Endothelial cell of umbilical vein (primary cell): ENCODE measurements around the gene GPAT3. TPM values are rescaled to one million over a fixed set of nuclear protein-coding genes. Genes with fewer than 3 reads are reported as not detected.

Experiments used
- BruUV-seq: library from RNA; stranded (reverse); fragments of 400-500 nt; replicated peaks from 2 replicates; lab custom pipeline; 2021; lab: Mats Ljungman, UMichigan
- CTCF ChIA-PET: fragments of 300-600, 350-600 bp; sonication (Branson Sonifier 250); formaldehyde crosslinking; loops from one replicate; lab custom pipeline; 2021; ENCODE audit warnings: antibody characterized with exemption, inconsistent platforms; lab: Charles Lee
- POLR2A ChIA-PET: fragments of 300-600, 350-600 bp; sonication (Branson Sonifier 250); formaldehyde crosslinking; loops from one replicate; lab custom pipeline; 2021; ENCODE audit warnings: antibody characterized with exemption, inconsistent platforms; lab: Charles Lee
- DNase-seq: peaks from one replicate; pipeline ENCODE4 v3.0.0-alpha.2; 2011; ENCODE audit warnings: low read depth, low spot score
- FAIRE-seq: peaks from 2 replicates; lab custom pipeline; 2011; peaks lifted over from hg19 to GRCh38; lab: Jason Lieb, UNC
- H2AFZ ChIP-seq: 2 replicates; pipeline ENCODE4 v1.6.0; 2012; ENCODE audit warnings: low read depth, low read length, control low read depth, inconsistent platforms
- H3K27ac ChIP-seq: 2 replicates; pipeline ENCODE4 v1.5.1; 2011; ENCODE audit warnings: low read depth, mild to moderate bottlenecking, control low read depth, low read length, moderate library complexity; ENCODE audit not compliant: insufficient read depth
- H3K27me3 ChIP-seq, 2 experiments: 2 replicates each; pipeline versions ENCODE4 v1.6.0 to v1.6.1; 2011; ENCODE audit warnings: low read length in 2 of 2, mixed read lengths in 1 of 2; ENCODE audit not compliant: control insufficient read depth in 2 of 2, insufficient read depth in 2 of 2
- H3K36me3 ChIP-seq, 2 experiments: 2 replicates in 1 of 2; 3 replicates in 1 of 2; pipeline ENCODE4 v1.5.1; 2011; ENCODE audit warnings: low read length in 2 of 2, mild to moderate bottlenecking in 1 of 2, moderate library complexity in 1 of 2; ENCODE audit not compliant: control insufficient read depth in 2 of 2, insufficient read depth in 2 of 2; ENCODE audit errors: extremely low read depth in 1 of 2
- H3K4me1 ChIP-seq: 3 replicates; pipeline ENCODE4 v1.5.1; 2011; ENCODE audit warnings: mild to moderate bottlenecking, low read length; ENCODE audit not compliant: control insufficient read depth, insufficient read depth; ENCODE audit errors: extremely low read depth
- H3K4me2 ChIP-seq: 2 replicates; pipeline ENCODE4 v1.6.1; 2011; ENCODE audit warnings: low read length, control low read depth, mixed read lengths; ENCODE audit not compliant: insufficient read depth
- H3K4me3 ChIP-seq, 3 experiments: fragments of 200-600 bp in 1 of 3; sonication (generic), shearing (Covaris generic) in 1 of 3; replicated peaks in 1 of 3; 2 replicates each; pipeline ENCODE4 v1.5.1; 2011 to 2016; ENCODE audit warnings: control low read depth in 3 of 3, low read length in 3 of 3, mild to moderate bottlenecking in 2 of 3, inconsistent platforms in 1 of 3, low read depth in 1 of 3, moderate library complexity in 1 of 3; ENCODE audit not compliant: insufficient read depth in 1 of 3
- H3K79me2 ChIP-seq: 2 replicates; pipeline ENCODE4 v1.6.0; 2012; ENCODE audit warnings: low read length, inconsistent platforms; ENCODE audit not compliant: control insufficient read depth, insufficient read depth
- H3K9ac ChIP-seq: replicated peaks from 2 replicates; pipeline ENCODE3; 2011; ENCODE audit warnings: low read length, control low read depth; ENCODE audit not compliant: insufficient read depth; ENCODE audit errors: extremely low read depth
- H3K9me1 ChIP-seq: replicated peaks from 3 replicates; pipeline ENCODE4 v1.6.0; 2011; ENCODE audit warnings: mild to moderate bottlenecking, low read length; ENCODE audit not compliant: control insufficient read depth, insufficient read depth; ENCODE audit errors: extremely low read depth
- H3K9me3 ChIP-seq: replicated peaks from 2 replicates; pipeline ENCODE4 v1.5.1; 2012; ENCODE audit warnings: low read length, inconsistent platforms; ENCODE audit not compliant: control insufficient read depth, insufficient read depth
- H4K20me1 ChIP-seq: replicated peaks from 2 replicates; pipeline ENCODE3; 2011; ENCODE audit warnings: mild to moderate bottlenecking, low read length; ENCODE audit not compliant: control insufficient read depth, insufficient read depth; ENCODE audit errors: extremely low read depth
- EZH2 ChIP-seq: IDR thresholded peaks from 2 replicates; pipeline ENCODE4 v1.6.1; 2012; ENCODE audit warnings: borderline replicate concordance, low read depth, mild to moderate bottlenecking, moderate library complexity, low read length, inconsistent platforms; ENCODE audit not compliant: severe bottlenecking
- FOS ChIP-seq: IDR thresholded peaks from 2 replicates; pipeline ENCODE4 v1.6.1; 2011; ENCODE audit warnings: mild to moderate bottlenecking, low read length, moderate library complexity, borderline replicate concordance; ENCODE audit not compliant: insufficient read depth
- GATA2 ChIP-seq: IDR thresholded peaks from 2 replicates; pipeline ENCODE4 v1.7.0; 2011; ENCODE audit warnings: low read depth, mild to moderate bottlenecking, moderate library complexity, mixed read lengths, low read length; ENCODE audit not compliant: insufficient read length, insufficient read depth
- JUN ChIP-seq: IDR thresholded peaks from 2 replicates; pipeline ENCODE4 v1.6.1; 2011; ENCODE audit warnings: borderline replicate concordance, low read depth; ENCODE audit not compliant: insufficient read length, insufficient read depth
- MYC ChIP-seq: IDR thresholded peaks from one replicate; pipeline ENCODE4 v1.6.1; 2011; ENCODE audit warnings: mild to moderate bottlenecking, low read depth, low read length
- POLR2A ChIP-seq: IDR thresholded peaks from 2 replicates; pipeline ENCODE4 v1.6.1; 2012; ENCODE audit warnings: low read depth, mild to moderate bottlenecking, control low read depth, low read length
- POLR2AphosphoS5 ChIP-seq: IDR thresholded peaks from 2 replicates; pipeline ENCODE4 v1.6.1; 2012; ENCODE audit warnings: low read depth, mild to moderate bottlenecking, control low read depth, low read length, moderate library complexity; ENCODE audit not compliant: insufficient read depth
- dilution Hi-C: fragments of 300-500 bp; cut with MboI; formaldehyde crosslinking; loops from one replicate; pipeline ENCODE4 v1.15.0; 2019; ENCODE audit warnings: low sequenced_read_pairs; ENCODE audit not compliant: extremely low pct_ligation_motif_present
- intact Hi-C: fragments of 100-400 bp; cut with micrococcal nuclease; formaldehyde crosslinking; loops from one replicate; pipeline ENCODE4 v1.10.0; 2022
- polyA plus RNA-seq, 4 experiments: library from polyadenylated mRNA; depleted of rRNA in 3 of 4; stranded (reverse) in 3 of 4; unstranded in 1 of 4; fragments of >200 nt; gene quantifications; 2 replicates each; pipeline versions ENCODE4 v1.2.1 to v1.2.3, GENCODE V29; 2011 to 2012; ENCODE audit warnings: missing spikeins in 1 of 4
- total RNA-seq: library from RNA; stranded (reverse); gene quantifications from 2 replicates; pipeline ENCODE4 v1.2.3, GENCODE V29; 2021
- TF ChIP-seq, protein P1 (sequence below), 2 donors: IDR thresholded peaks; 1 replicate in 1 of 2; 2 replicates in 1 of 2; pipeline ENCODE4 v1.5.1; 2011; ENCODE audit warnings: low read length in 2 of 2, mild to moderate bottlenecking in 2 of 2, moderate library complexity in 2 of 2, control low read depth in 1 of 2, inconsistent platforms in 1 of 2, low read depth in 1 of 2; ENCODE audit not compliant: insufficient read depth in 1 of 2; ENCODE audit errors: extremely low read depth in 1 of 2
- TF ChIP-seq, protein P2 (sequence below): IDR thresholded peaks from 2 replicates; pipeline ENCODE4 v1.6.1; 2011; ENCODE audit not compliant: insufficient read depth, insufficient read length

Gene GPAT3
- total and polyA plus RNA-seq, 2 donors (not counting 3 experiments of a cell fraction or from before 2014, with no cell fraction given) = 0.36 to 2.1 TPM

DNA sequence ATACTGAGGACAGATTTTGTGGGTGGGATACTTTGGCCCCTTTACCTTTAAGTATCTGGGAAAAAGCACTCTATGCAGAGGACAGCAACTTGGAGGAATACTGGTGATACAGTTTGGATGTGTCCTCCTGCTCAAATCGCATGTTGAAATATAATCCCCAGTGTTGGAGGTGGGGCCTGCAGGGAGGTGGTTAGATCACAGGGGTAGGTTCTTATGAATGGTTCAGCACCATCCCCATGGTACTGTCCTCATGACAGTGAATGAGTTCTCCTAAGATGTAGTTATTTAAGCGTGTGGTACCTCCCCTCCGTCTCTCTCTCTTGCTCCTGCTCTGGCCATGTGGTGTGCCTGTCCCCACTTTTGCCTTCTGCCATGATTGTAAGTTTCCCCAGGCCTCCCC is 24.6 kb downstream of the GPAT3 start:
- no peaks in the 10 kb centered on the region for H3K36me3 ChIP-seq
- H3K27me3 ChIP-seq = no peaks in the 10 kb centered on the region
- H3K9me3 ChIP-seq = no peaks in the 10 kb centered on the region
- H4K20me1 ChIP-seq = no peaks in the 10 kb centered on the region
- intact Hi-C loops = no loop called here
- TF ChIP-seq GATA2 (no peak), POLR2A (no peak), EZH2 (no peak), FOS (no peak), POLR2AphosphoS5 (no peak), JUN (no peak), MYC (no peak)
- TF ChIP-seq, protein P1, sequence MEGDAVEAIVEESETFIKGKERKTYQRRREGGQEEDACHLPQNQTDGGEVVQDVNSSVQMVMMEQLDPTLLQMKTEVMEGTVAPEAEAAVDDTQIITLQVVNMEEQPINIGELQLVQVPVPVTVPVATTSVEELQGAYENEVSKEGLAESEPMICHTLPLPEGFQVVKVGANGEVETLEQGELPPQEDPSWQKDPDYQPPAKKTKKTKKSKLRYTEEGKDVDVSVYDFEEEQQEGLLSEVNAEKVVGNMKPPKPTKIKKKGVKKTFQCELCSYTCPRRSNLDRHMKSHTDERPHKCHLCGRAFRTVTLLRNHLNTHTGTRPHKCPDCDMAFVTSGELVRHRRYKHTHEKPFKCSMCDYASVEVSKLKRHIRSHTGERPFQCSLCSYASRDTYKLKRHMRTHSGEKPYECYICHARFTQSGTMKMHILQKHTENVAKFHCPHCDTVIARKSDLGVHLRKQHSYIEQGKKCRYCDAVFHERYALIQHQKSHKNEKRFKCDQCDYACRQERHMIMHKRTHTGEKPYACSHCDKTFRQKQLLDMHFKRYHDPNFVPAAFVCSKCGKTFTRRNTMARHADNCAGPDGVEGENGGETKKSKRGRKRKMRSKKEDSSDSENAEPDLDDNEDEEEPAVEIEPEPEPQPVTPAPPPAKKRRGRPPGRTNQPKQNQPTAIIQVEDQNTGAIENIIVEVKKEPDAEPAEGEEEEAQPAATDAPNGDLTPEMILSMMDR (IDR thresholded peaks at IDR 0.05; ENCODE audit: extremely low read depth in 1 of 2, insufficient read depth in 1 of 2, low read depth in 1 of 2, low read length in 2 of 2) = no peak
- TF ChIP-seq, protein P2, sequence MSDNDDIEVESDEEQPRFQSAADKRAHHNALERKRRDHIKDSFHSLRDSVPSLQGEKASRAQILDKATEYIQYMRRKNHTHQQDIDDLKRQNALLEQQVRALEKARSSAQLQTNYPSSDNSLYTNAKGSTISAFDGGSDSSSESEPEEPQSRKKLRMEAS = no peak
- H3K27ac ChIP-seq = no peak overlapping the region
- no peak overlapping the region for H3K4me2 ChIP-seq
- no peaks in the 10 kb centered on the region for H3K9me1 ChIP-seq
- ChIA-PET POLR2A (no interaction called here), CTCF (no interaction called here)
- H2AFZ ChIP-seq = no peak overlapping the region
- no TSS peak for BruUV-seq
- H3K4me1 ChIP-seq = peaks cover 6% of the 10 kb centered on the region
- no peaks in the 10 kb centered on the region for H3K79me2 ChIP-seq
- dilution Hi-C loops = no loop called here
- DNase-seq = no peak
- no peak for FAIRE-seq
- H3K4me3 ChIP-seq = no peak overlapping the region
- H3K9ac ChIP-seq = no peak overlapping the region
